Activated naive CD4-positive, alpha-beta T cell treated with anti-CD3 and anti-CD28 coated beads for 36 hours (primary cell): ENCODE results near the gene LRTM1. TPM values are rescaled to one million over a fixed set of nuclear protein-coding genes. Genes with fewer than 3 reads are reported as not detected.

Source experiments
- CTCF ChIA-PET: fragments of 350-600 bp; sonication (Branson Sonifier 250); formaldehyde crosslinking; loops from one replicate; lab custom pipeline; 2021; ENCODE audit warnings: antibody characterized with exemption; lab: Charles Lee
- DNase-seq: peaks from one replicate; pipeline ENCODE4 v3.0.0-alpha.2; 2020
- H3K27ac Mint-ChIP-seq: one replicate; pipeline ENCODE4 v1.8.0; 2021; ENCODE audit warnings: mild to moderate bottlenecking, mixed read lengths
- H3K27me3 Mint-ChIP-seq: one replicate; pipeline ENCODE4 v1.8.0; 2021; ENCODE audit warnings: low read depth, mixed read lengths
- H3K36me3 Mint-ChIP-seq: one replicate; pipeline ENCODE4 v1.8.0; 2021; ENCODE audit warnings: low read depth, mixed read lengths
- H3K4me1 Mint-ChIP-seq: one replicate; pipeline ENCODE4 v1.8.0; 2021; ENCODE audit warnings: low read depth, mixed read lengths
- H3K4me3 Mint-ChIP-seq: one replicate; pipeline ENCODE4 v1.8.0; 2021; ENCODE audit warnings: mild to moderate bottlenecking, moderate library complexity, mixed read lengths
- H3K9me3 Mint-ChIP-seq: one replicate; pipeline ENCODE4 v1.8.0; 2021; ENCODE audit warnings: mixed read lengths
- intact Hi-C: fragments of 100-400 bp; cut with micrococcal nuclease; formaldehyde crosslinking; loops from one replicate; pipeline ENCODE4 v1.15.1; 2023
- total RNA-seq, 2 experiments: library from RNA; stranded (reverse); gene quantifications; one replicate each; pipeline ENCODE4 v1.2.3, GENCODE V29; 2021

LRTM1 gene
- total RNA-seq, 2 experiments from 2014 or later: not detected

DNA sequence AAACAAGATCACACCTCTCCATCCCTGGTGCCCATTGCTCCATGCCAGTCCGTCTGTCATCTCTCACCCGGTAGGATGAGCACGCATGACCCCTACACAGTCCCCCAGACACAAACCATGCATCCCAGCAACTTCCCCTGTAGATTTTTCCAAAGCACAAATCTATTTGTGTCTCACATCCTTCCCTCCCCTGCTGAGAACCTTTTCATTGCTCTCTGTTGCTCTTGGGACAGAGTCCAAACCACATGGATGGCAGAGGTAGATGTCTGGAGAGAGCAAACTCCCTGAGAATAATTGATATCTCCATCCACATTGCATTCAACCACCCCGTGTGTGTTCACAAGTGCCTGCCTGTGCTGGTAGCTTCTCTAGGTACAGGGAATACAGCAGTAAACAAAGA lies 29.9 kb upstream of the LRTM1 start:
- Mint-ChIP-seq H3K4me1 (no peaks in the 10 kb centered on the region), H3K4me3 (no peak overlapping the region), H3K9me3 (no peaks in the 10 kb centered on the region), H3K27ac (no peak overlapping the region), H3K27me3 (no peaks in the 10 kb centered on the region), H3K36me3 (no peaks in the 10 kb centered on the region)
- intact Hi-C loops: no loop called here
- CTCF ChIA-PET: no interaction called here
- DNase-seq: no peak

DNA sequence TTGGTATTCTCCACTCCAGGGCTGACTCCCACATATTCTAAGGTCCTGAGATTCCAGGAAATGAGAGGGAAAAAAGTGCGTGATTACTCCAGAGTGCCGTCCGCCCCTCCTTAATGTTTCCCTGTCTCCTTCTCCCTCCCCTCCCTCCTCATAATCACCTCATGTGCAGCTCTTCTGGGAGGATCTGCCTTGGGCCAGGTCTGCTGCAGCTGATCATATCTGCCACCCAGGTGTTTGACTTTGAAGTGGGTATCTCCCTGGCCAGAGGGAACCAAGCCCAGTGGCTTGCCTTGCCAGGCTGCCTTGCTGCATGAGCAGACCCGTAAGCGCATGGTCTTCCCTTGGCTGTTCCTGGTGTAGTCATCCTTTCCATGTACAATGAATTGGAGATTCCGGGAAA lies 28.1 kb upstream of the LRTM1 start:
- H3K36me3 Mint-ChIP-seq: no peaks in the 10 kb centered on the region
- H3K4me1 Mint-ChIP-seq: no peaks in the 10 kb centered on the region
- no peak for DNase-seq
- CTCF ChIA-PET: no interaction called here
- intact Hi-C loops: no loop called here
- H3K4me3 Mint-ChIP-seq: no peak overlapping the region
- no peaks in the 10 kb centered on the region for H3K9me3 Mint-ChIP-seq
- H3K27ac Mint-ChIP-seq: no peak overlapping the region
- H3K27me3 Mint-ChIP-seq: no peaks in the 10 kb centered on the region

GRCh38 chr3:54955496-54955895 lies 27.6 kb upstream of the LRTM1 start:
- Mint-ChIP-seq H3K4me3 (no peak overlapping the region), H3K36me3 (no peaks in the 10 kb centered on the region), H3K27me3 (no peaks in the 10 kb centered on the region), H3K9me3 (no peaks in the 10 kb centered on the region), H3K27ac (no peak overlapping the region), H3K4me1 (no peaks in the 10 kb centered on the region)
- DNase-seq: no peak
- CTCF ChIA-PET: no interaction called here
- intact Hi-C loops: no loop called here

DNA sequence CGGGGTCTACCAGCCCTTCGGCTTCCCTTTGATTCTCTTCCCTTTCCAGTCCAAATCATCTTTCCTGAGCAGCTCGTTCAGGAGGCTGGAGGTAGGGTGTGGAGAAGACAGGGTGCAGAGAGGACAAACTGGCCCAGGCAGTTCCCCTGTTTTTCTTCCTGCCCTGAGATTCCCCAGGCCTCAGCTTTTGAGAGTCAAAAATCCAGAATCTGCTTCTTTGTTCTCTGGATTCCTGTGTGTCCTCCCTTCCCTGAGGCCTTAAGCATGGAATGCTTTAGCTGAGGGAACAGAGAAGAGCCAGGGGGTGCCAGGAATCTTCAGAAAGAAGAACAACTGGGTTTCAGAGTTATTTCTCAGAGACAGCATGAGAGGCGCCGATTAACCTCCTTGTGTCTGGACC lies 26.7 kb upstream of the LRTM1 start:
- Mint-ChIP-seq H3K9me3 (no peaks in the 10 kb centered on the region), H3K36me3 (no peaks in the 10 kb centered on the region), H3K4me3 (no peak overlapping the region), H3K27ac (no peak overlapping the region), H3K4me1 (no peaks in the 10 kb centered on the region), H3K27me3 (no peaks in the 10 kb centered on the region)
- intact Hi-C loops: no loop called here
- CTCF ChIA-PET: no interaction called here
- no peak for DNase-seq

DNA sequence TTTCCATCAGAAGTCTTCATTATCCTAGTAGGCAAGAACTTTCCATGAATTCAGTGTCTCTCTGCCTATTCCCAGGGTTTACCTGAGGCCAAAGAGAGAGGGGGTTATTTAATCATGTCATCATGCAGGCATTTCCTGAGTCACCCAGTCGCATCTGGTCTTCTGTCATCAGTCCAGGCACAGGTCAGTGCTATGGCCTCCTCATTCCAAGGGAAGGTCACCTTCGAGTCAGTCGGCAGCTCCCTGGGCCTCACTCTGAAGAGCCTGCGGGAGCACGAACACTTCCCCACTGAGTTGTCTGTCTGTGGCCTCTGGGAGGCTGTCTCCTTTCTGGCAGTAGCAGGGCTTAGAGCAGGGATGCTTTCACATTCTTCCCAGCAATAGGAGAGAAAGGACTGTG lies 26.2 kb upstream of the LRTM1 start:
- Mint-ChIP-seq H3K27ac (no peak overlapping the region), H3K27me3 (no peaks in the 10 kb centered on the region), H3K36me3 (no peaks in the 10 kb centered on the region), H3K4me1 (no peaks in the 10 kb centered on the region), H3K9me3 (no peaks in the 10 kb centered on the region), H3K4me3 (no peak overlapping the region)
- intact Hi-C loops: no loop called here
- CTCF ChIA-PET: no interaction called here
- no peak for DNase-seq

DNA sequence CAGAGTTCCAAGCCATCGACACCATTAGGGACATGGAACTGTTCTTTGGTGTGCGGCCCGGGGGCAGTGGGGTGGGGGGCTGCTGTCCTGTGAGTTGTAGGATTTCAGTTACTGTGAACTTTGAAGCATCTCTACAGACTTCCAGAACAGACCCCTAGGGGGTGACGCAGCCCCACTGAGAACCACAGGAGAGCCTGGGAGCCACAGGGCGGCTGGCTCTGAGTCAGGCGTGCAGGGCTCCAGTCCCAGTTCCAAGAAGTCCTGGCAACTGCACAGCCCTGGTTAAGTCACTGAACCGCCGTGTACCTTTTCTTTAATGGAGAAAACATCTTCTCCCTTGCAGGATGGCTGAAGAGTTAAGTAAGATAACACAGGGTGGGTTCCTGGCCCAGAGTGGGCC lies 23.5 kb upstream of the LRTM1 start:
- no peaks in the 10 kb centered on the region for H3K36me3 Mint-ChIP-seq
- H3K4me1 Mint-ChIP-seq: no peaks in the 10 kb centered on the region
- H3K27me3 Mint-ChIP-seq: no peaks in the 10 kb centered on the region
- no peak for DNase-seq
- intact Hi-C loops: no loop called here
- no peak overlapping the region for H3K27ac Mint-ChIP-seq
- H3K4me3 Mint-ChIP-seq: no peak overlapping the region
- CTCF ChIA-PET: no interaction called here
- peaks cover 2% of the 10 kb centered on the region for H3K9me3 Mint-ChIP-seq

GRCh38 chr3:54950391-54951003 lies 22.6 kb upstream of the LRTM1 start:
- intact Hi-C loops: no loop called here
- H3K36me3 Mint-ChIP-seq: no peaks in the 10 kb centered on the region
- H3K4me3 Mint-ChIP-seq: no peak overlapping the region
- no peak for DNase-seq
- CTCF ChIA-PET: no interaction called here
- H3K27me3 Mint-ChIP-seq: no peaks in the 10 kb centered on the region
- no peaks in the 10 kb centered on the region for H3K4me1 Mint-ChIP-seq
- H3K9me3 Mint-ChIP-seq: peaks cover 2% of the 10 kb centered on the region
- no peak overlapping the region for H3K27ac Mint-ChIP-seq

GRCh38 chr3:54949491-54950044 lies 21.7 kb upstream of the LRTM1 start:
- H3K27me3 Mint-ChIP-seq: no peaks in the 10 kb centered on the region
- intact Hi-C loops: no loop called here
- H3K27ac Mint-ChIP-seq: no peak overlapping the region
- CTCF ChIA-PET: no interaction called here
- peaks cover 2% of the 10 kb centered on the region for H3K9me3 Mint-ChIP-seq
- H3K4me3 Mint-ChIP-seq: no peak overlapping the region
- no peaks in the 10 kb centered on the region for H3K4me1 Mint-ChIP-seq
- DNase-seq: no peak
- H3K36me3 Mint-ChIP-seq: no peaks in the 10 kb centered on the region

- no peak overlapping the region for H3K27ac Mint-ChIP-seq
- CTCF ChIA-PET: no interaction called here
- no peaks in the 10 kb centered on the region for H3K36me3 Mint-ChIP-seq
- intact Hi-C loops: no loop called here
- H3K9me3 Mint-ChIP-seq: no peaks in the 10 kb centered on the region
- DNase-seq: no peak
- peaks cover 6% of the 10 kb centered on the region for H3K27me3 Mint-ChIP-seq
- no peak overlapping the region for H3K4me3 Mint-ChIP-seq
- no peaks in the 10 kb centered on the region for H3K4me1 Mint-ChIP-seq
Measured at GRCh38 chr3:54941690-54942362, 14.0 kb upstream of the LRTM1 start.

DNA sequence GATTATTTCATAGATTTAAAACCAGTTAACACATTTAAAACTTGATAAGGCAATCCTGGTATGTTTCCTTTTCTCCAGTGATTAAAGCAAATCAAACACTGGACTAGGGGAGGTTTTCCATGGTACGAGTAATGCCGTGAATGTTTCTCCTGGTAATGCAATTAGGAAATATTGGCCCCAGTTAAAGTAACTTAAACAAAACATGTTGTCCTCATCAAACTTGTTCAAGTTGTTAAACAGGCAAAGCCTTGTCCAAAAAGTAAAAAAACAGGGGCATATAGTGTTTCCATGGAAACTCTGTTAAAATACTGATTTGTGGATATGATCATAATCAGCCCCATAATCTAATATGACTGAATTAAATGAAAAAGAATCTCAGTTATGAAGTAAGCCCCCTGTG lies 13.1 kb upstream of the LRTM1 start:
- Mint-ChIP-seq H3K36me3 (no peaks in the 10 kb centered on the region), H3K27me3 (peaks cover 6% of the 10 kb centered on the region)
- CTCF ChIA-PET: no interaction called here

DNA sequence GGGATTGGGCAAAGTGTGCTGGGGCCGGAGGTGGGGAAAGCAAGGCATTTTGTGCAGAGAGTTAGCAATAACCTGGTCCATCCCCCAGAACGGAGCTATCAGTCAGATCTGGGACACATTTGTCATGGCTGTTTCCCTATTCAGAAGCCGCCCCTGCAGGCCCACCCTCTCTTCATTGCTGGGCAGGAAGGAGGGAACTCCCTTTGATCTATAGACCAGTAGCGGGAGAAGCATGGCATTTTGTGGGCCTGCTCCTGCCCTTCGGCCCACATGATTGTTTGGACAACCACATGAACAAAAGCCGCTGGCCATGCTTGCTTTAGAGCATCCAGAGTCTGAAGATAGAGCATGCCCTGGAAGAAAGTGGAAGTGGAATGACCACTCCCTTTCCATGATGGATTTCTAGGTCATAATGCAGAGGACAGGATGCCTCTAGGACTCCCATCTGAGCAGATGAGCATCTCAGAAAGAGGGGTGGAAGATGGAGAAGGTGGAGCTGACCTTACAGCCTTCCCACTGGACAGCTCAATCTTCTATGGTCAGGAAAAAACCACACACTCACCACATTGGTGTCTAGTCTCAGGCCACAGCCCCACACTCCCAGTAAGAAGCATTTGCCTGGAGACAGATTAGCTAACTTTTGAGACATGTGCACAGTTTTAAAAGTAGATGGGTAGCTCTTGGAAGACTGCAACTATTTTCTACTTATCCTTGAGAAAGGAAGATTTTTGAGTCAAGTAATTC lies 11.9 kb upstream of the LRTM1 start:
- CTCF ChIA-PET: no interaction called here
- Mint-ChIP-seq H3K36me3 (no peaks in the 10 kb centered on the region), H3K4me1 (no peaks in the 10 kb centered on the region), H3K27me3 (peaks cover 6% of the 10 kb centered on the region), H3K4me3 (no peak overlapping the region), H3K27ac (no peak overlapping the region), H3K9me3 (no peaks in the 10 kb centered on the region)
- intact Hi-C loops: no loop called here
- no peak for DNase-seq

More for the DNA sequence above, 13.1 kb upstream of the LRTM1 start:
- H3K4me3 Mint-ChIP-seq: no peak overlapping the region
- H3K9me3 Mint-ChIP-seq: no peaks in the 10 kb centered on the region
- DNase-seq: no peak
- intact Hi-C loops: no loop called here
- H3K4me1 Mint-ChIP-seq: no peaks in the 10 kb centered on the region
- H3K27ac Mint-ChIP-seq: no peak overlapping the region

DNA sequence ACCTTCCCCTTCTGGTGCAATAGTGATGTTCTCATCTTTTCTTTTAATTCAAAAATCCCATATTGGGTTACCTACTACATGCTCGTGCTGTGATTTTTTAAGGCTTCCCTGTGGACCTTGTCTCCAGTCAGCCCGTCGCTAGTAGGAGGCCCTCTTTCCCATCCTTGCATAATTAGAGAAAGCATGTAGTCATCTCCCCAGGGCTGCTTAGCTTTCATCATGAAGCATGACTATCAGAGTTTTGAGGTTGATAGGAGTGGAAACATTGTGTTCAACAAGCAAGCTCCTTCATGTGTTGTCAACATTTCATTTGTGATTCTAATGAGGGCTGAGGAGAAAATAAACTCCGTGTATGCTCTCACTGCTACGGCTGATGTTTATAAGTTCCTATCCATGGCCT lies 8.7 kb upstream of the LRTM1 start:
- no peak overlapping the region for H3K4me3 Mint-ChIP-seq
- H3K27ac Mint-ChIP-seq: no peak overlapping the region
- H3K9me3 Mint-ChIP-seq: no peaks in the 10 kb centered on the region
- H3K27me3 Mint-ChIP-seq: peaks cover 4% of the 10 kb centered on the region
- intact Hi-C loops: no loop called here
- DNase-seq: no peak
- no peaks in the 10 kb centered on the region for H3K4me1 Mint-ChIP-seq
- H3K36me3 Mint-ChIP-seq: no peaks in the 10 kb centered on the region
- CTCF ChIA-PET: no interaction called here

DNA sequence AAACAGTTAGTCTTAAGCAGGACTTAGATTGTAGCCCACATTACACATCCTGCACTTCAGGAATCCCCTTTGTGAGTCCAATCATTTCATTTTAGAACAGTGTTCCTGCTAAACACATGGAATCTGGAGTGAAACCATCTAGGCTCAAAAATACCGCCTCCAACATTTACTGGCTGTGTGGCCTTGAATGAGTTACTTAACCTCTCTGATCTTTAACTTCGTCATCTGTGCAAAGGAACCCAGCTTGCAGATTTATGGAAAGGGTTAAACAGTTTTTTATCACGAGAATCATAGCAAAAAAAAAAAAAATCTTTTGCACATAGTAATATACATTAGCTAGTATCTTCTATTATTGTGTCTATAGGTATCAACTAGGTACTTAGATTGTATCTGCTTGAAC lies 8.0 kb upstream of the LRTM1 start:
- H3K4me1 Mint-ChIP-seq: no peaks in the 10 kb centered on the region
- no peak for DNase-seq
- H3K4me3 Mint-ChIP-seq: no peak overlapping the region
- no peaks in the 10 kb centered on the region for H3K36me3 Mint-ChIP-seq
- H3K27me3 Mint-ChIP-seq: peaks cover 3% of the 10 kb centered on the region
- intact Hi-C loops: no loop called here
- no peak overlapping the region for H3K27ac Mint-ChIP-seq
- no peaks in the 10 kb centered on the region for H3K9me3 Mint-ChIP-seq
- CTCF ChIA-PET: no interaction called here
